CD8-positive, alpha-beta memory T cell (primary cell): ENCODE results near the gene FHAD1. TPM values are rescaled to one million over a fixed set of nuclear protein-coding genes. Genes with fewer than 3 reads are reported as not detected.

Source experiments
- CTCF ChIA-PET: fragments of 350-600 bp; sonication (Branson Sonifier 250); formaldehyde crosslinking; loops from one replicate; lab custom pipeline; 2021; ENCODE audit warnings: antibody characterized with exemption; lab: Charles Lee
- POLR2A ChIA-PET: fragments of 350-600 bp; sonication (Branson Sonifier 250); formaldehyde crosslinking; loops from one replicate; lab custom pipeline; 2021; ENCODE audit warnings: antibody characterized with exemption; lab: Charles Lee
- DNase-seq, 5 donors: peaks; one replicate each; pipeline versions ENCODE4 v3.0.0 to v3.0.0-alpha.2; 2020 to 2022; ENCODE audit warnings: mixed read lengths in 1 of 5
- H3K27ac ChIP-seq: one replicate; pipeline ENCODE4 v1.7.0; 2013; ENCODE audit warnings: low read depth, mild to moderate bottlenecking, low read length, moderate library complexity
- H3K27me3 ChIP-seq: 2 replicates; pipeline ENCODE4 v1.7.0; 2013; ENCODE audit warnings: low read length, mild to moderate bottlenecking; ENCODE audit not compliant: insufficient read depth, poor library complexity, severe bottlenecking
- H3K36me3 ChIP-seq: 2 replicates; pipeline ENCODE4 v1.7.0; 2013; ENCODE audit warnings: mild to moderate bottlenecking, low read length, moderate library complexity; ENCODE audit not compliant: insufficient read depth
- H3K4me1 ChIP-seq: 2 replicates; pipeline ENCODE4 v1.7.0; 2013; ENCODE audit warnings: mild to moderate bottlenecking, low read length, moderate library complexity; ENCODE audit not compliant: insufficient read depth
- H3K4me3 ChIP-seq: 2 replicates; pipeline ENCODE4 v1.7.0; 2013; ENCODE audit warnings: mild to moderate bottlenecking, low read length
- H3K9me3 ChIP-seq: 2 replicates; pipeline ENCODE4 v1.7.0; 2013; ENCODE audit warnings: mild to moderate bottlenecking, low read length
- H3K27ac Mint-ChIP-seq, 8 donors: one replicate each; pipeline ENCODE4 v1.8.0; 2020 to 2021; ENCODE audit warnings: mixed read lengths in 8 of 8, mild to moderate bottlenecking in 6 of 8, inconsistent platforms in 3 of 8, moderate library complexity in 3 of 8
- H3K27me3 Mint-ChIP-seq, 2 donors: one replicate each; pipeline ENCODE4 v1.8.0; 2020 to 2021; ENCODE audit warnings: mixed read lengths in 2 of 2, mild to moderate bottlenecking in 1 of 2, moderate library complexity in 1 of 2
- H3K36me3 Mint-ChIP-seq, 3 donors: one replicate each; pipeline ENCODE4 v1.8.0; 2020 to 2021; ENCODE audit warnings: mixed read lengths in 3 of 3, inconsistent platforms in 1 of 3, mild to moderate bottlenecking in 1 of 3
- H3K4me1 Mint-ChIP-seq, 3 donors: one replicate each; pipeline ENCODE4 v1.8.0; 2020 to 2021; ENCODE audit warnings: mixed read lengths in 3 of 3, inconsistent platforms in 1 of 3, mild to moderate bottlenecking in 1 of 3
- H3K4me3 Mint-ChIP-seq, 7 donors: one replicate each; pipeline ENCODE4 v1.8.0; 2020 to 2021; ENCODE audit warnings: mixed read lengths in 7 of 7, mild to moderate bottlenecking in 6 of 7, moderate library complexity in 4 of 7, inconsistent platforms in 2 of 7
- H3K9me3 Mint-ChIP-seq, 5 donors: one replicate each; pipeline ENCODE4 v1.8.0; 2020 to 2022; ENCODE audit warnings: mixed read lengths in 5 of 5, mild to moderate bottlenecking in 3 of 5, moderate library complexity in 2 of 5, inconsistent platforms in 1 of 5
- polyA plus RNA-seq: library from polyadenylated mRNA; unstranded; fragments of 300-500 nt; fragmentation: Illumina TruSeq; gene quantifications from one replicate; pipeline ENCODE4 v1.2.3, GENCODE V29; 2021
- total RNA-seq, 2 experiments: library from RNA; stranded (reverse); gene quantifications; one replicate each; pipeline ENCODE4 v1.2.3, GENCODE V29; 2021

The FHAD1 gene
- total and polyA plus RNA-seq, 3 experiments from 2014 or later: not detected

- no peaks in the 10 kb centered on the region for H3K9me3 Mint-ChIP-seq
- ChIA-PET POLR2A (no interaction called here), CTCF (interaction anchor here (1.3 to 1.4 kb wide), 3 partner anchors 12 to 23 kb away, joined by 3 to 4 read pairs (median 4); no protein-coding TSS in a partner anchor)
- peaks cover 0 to 5% of the 10 kb centered on the region in 2 donors for H3K27me3 Mint-ChIP-seq
- Histone ChIP-seq H3K27ac (peak overlapping the region; percentile 64), H3K9me3 (no peaks in the 10 kb centered on the region), H3K4me3 (no peak overlapping the region), H3K27me3 (no peaks in the 10 kb centered on the region), H3K36me3 (no peaks in the 10 kb centered on the region), H3K4me1 (peaks cover 45% of the 10 kb centered on the region)
- peaks cover 0 to 1% (median 0%) of the 10 kb centered on the region in 3 donors for H3K36me3 Mint-ChIP-seq
- peak overlapping the region; percentile 82 to 98 (median 91) for H3K27ac Mint-ChIP-seq
- DNase-seq: peak in 4 of 5 donors; percentile 64 to 81 (median 69)
- H3K4me3 Mint-ChIP-seq: peak overlapping the region; percentile 15 to 85 (median 74)
- H3K4me1 Mint-ChIP-seq: peaks cover 70 to 71% (median 71%) of the 10 kb centered on the region in 3 donors
Observed at GRCh38 chr1:15345705-15346345, 98.8 kb downstream of the FHAD1 start.

- H3K27ac ChIP-seq: peak overlapping the region; percentile 64
Observed at GRCh38 chr1:15346346-15347030, 99.5 kb downstream of the FHAD1 start.

GRCh38 chr1:15347182-15347581 is 100.2 kb downstream of the FHAD1 start:
- peak overlapping the region; percentile 64 for H3K27ac ChIP-seq
- no peaks in the 10 kb centered on the region for H3K36me3 ChIP-seq
- DNase-seq: peak in 4 of 5 donors; percentile 16 to 60 (median 36)
- H3K4me3 Mint-ChIP-seq: peak overlapping the region; percentile 12 to 84 (median 61)
- no peaks in the 10 kb centered on the region for H3K27me3 ChIP-seq
- H3K4me1 ChIP-seq: peaks cover 39% of the 10 kb centered on the region
- no peak overlapping the region for H3K4me3 ChIP-seq
- POLR2A ChIA-PET: no interaction called here
- no peaks in the 10 kb centered on the region for H3K9me3 ChIP-seq
- peaks cover 0 to 5% of the 10 kb centered on the region in 2 donors for H3K27me3 Mint-ChIP-seq
- peaks cover 66 to 68% (median 68%) of the 10 kb centered on the region in 3 donors for H3K4me1 Mint-ChIP-seq
- peak overlapping the region; percentile 82 to 98 (median 91) for H3K27ac Mint-ChIP-seq
- CTCF ChIA-PET: interaction anchor here (1.3 to 1.4 kb wide), 2 partner anchors 14 to 23 kb away, joined by 3 to 4 read pairs; no protein-coding TSS in a partner anchor
- peaks cover 0 to 1% (median 0%) of the 10 kb centered on the region in 3 donors for H3K36me3 Mint-ChIP-seq
- H3K9me3 Mint-ChIP-seq: no peaks in the 10 kb centered on the region

More at GRCh38 chr1:15346346-15347030, 99.5 kb downstream of the FHAD1 start:
- no peaks in the 10 kb centered on the region for H3K36me3 ChIP-seq
- H3K4me1 ChIP-seq: peaks cover 42% of the 10 kb centered on the region
- H3K4me3 Mint-ChIP-seq: peak overlapping the region; percentile 28 to 85 (median 74)
- H3K9me3 ChIP-seq: no peaks in the 10 kb centered on the region
- H3K4me3 ChIP-seq: no peak overlapping the region
- no peak for DNase-seq
- POLR2A ChIA-PET: no interaction called here
- peaks cover 0 to 1% (median 0%) of the 10 kb centered on the region in 3 donors for H3K36me3 Mint-ChIP-seq
- H3K27me3 ChIP-seq: no peaks in the 10 kb centered on the region
- CTCF ChIA-PET: interaction anchor here (1.3 to 1.4 kb wide), 2 partner anchors 13 to 23 kb away, joined by 3 to 4 read pairs; no protein-coding TSS in a partner anchor
- H3K4me1 Mint-ChIP-seq: peaks cover 67 to 69% (median 68%) of the 10 kb centered on the region in 3 donors
- peak overlapping the region; percentile 82 to 98 (median 91) for H3K27ac Mint-ChIP-seq
- peaks cover 0 to 5% of the 10 kb centered on the region in 2 donors for H3K27me3 Mint-ChIP-seq
- no peaks in the 10 kb centered on the region for H3K9me3 Mint-ChIP-seq

GRCh38 chr1:15348648-15349047 is 101.6 kb downstream of the FHAD1 start:
- Mint-ChIP-seq H3K36me3 (peaks cover 0 to 1% (median 0%) of the 10 kb centered on the region in 3 donors), H3K4me1 (peaks cover 64 to 67% (median 67%) of the 10 kb centered on the region in 3 donors), H3K27ac (peak overlapping the region in 4 of 8 donors; percentile 31 to 80 (median 62)), H3K9me3 (no peaks in the 10 kb centered on the region), H3K4me3 (no peak overlapping the region), H3K27me3 (peaks cover 0 to 5% of the 10 kb centered on the region in 2 donors)
- H3K27me3 ChIP-seq: no peaks in the 10 kb centered on the region
- peaks cover 47% of the 10 kb centered on the region for H3K4me1 ChIP-seq
- H3K4me3 ChIP-seq: no peak overlapping the region
- ChIA-PET CTCF (no interaction called here), POLR2A (no interaction called here)
- DNase-seq: no peak
- H3K36me3 ChIP-seq: no peaks in the 10 kb centered on the region
- no peak overlapping the region for H3K27ac ChIP-seq
- H3K9me3 ChIP-seq: no peaks in the 10 kb centered on the region

- Mint-ChIP-seq H3K27ac (peak overlapping the region in 6 of 8 donors; percentile 10 to 80 (median 28)), H3K4me3 (no peak overlapping the region), H3K27me3 (peaks cover 0 to 5% of the 10 kb centered on the region in 2 donors), H3K4me1 (peaks cover 59 to 63% (median 62%) of the 10 kb centered on the region in 3 donors), H3K9me3 (no peaks in the 10 kb centered on the region), H3K36me3 (no peaks in the 10 kb centered on the region)
- DNase-seq: no peak
- no peaks in the 10 kb centered on the region for H3K36me3 ChIP-seq
- H3K4me1 ChIP-seq: peaks cover 47% of the 10 kb centered on the region
- H3K4me3 ChIP-seq: no peak overlapping the region
- H3K27ac ChIP-seq: no peak overlapping the region
- no peaks in the 10 kb centered on the region for H3K9me3 ChIP-seq
- no peaks in the 10 kb centered on the region for H3K27me3 ChIP-seq
- ChIA-PET CTCF (no interaction called here), POLR2A (no interaction called here)
Observed at GRCh38 chr1:15349133-15349532, 102.1 kb downstream of the FHAD1 start.

- Mint-ChIP-seq H3K36me3 (no peaks in the 10 kb centered on the region), H3K4me3 (no peak overlapping the region), H3K4me1 (peaks cover 51 to 55% (median 55%) of the 10 kb centered on the region in 3 donors), H3K9me3 (no peaks in the 10 kb centered on the region), H3K27me3 (peaks cover 0 to 2% of the 10 kb centered on the region in 2 donors), H3K27ac (peak overlapping the region in 2 of 8 donors; percentile 6 to 55)
- H3K27ac ChIP-seq: no peak overlapping the region
- H3K27me3 ChIP-seq: no peaks in the 10 kb centered on the region
- no peaks in the 10 kb centered on the region for H3K36me3 ChIP-seq
- H3K4me1 ChIP-seq: peaks cover 39% of the 10 kb centered on the region
- CTCF ChIA-PET: interaction anchor here (0.5 to 1.5 kb wide), 3 partner anchors 16 to 55 kb away, joined by 3 to 4 read pairs (median 3); no protein-coding TSS in a partner anchor
- H3K4me3 ChIP-seq: no peak overlapping the region
- POLR2A ChIA-PET: no interaction called here
- H3K9me3 ChIP-seq: no peaks in the 10 kb centered on the region
- no peak for DNase-seq
Observed at GRCh38 chr1:15350151-15350550, 103.1 kb downstream of the FHAD1 start.

- Histone ChIP-seq H3K9me3 (no peaks in the 10 kb centered on the region), H3K4me1 (peaks cover 34% of the 10 kb centered on the region), H3K36me3 (no peaks in the 10 kb centered on the region), H3K27ac (no peak overlapping the region), H3K4me3 (no peak overlapping the region), H3K27me3 (no peaks in the 10 kb centered on the region)
- CTCF ChIA-PET: interaction anchor here (1.2 to 1.5 kb wide), 2 partner anchors 17 to 27 kb away, joined by 3 to 4 read pairs; no protein-coding TSS in a partner anchor
- Mint-ChIP-seq H3K4me3 (no peak overlapping the region), H3K4me1 (peaks cover 47 to 51% (median 50%) of the 10 kb centered on the region in 3 donors), H3K27ac (peak overlapping the region in 2 of 8 donors; percentile 47 to 84), H3K27me3 (peaks cover 0 to 2% of the 10 kb centered on the region in 2 donors), H3K9me3 (no peaks in the 10 kb centered on the region), H3K36me3 (no peaks in the 10 kb centered on the region)
- POLR2A ChIA-PET: no interaction called here
- DNase-seq: no peak
Observed at GRCh38 chr1:15350551-15351200, 103.7 kb downstream of the FHAD1 start.
